ENCODE results near the gene RNLS. TPM values are rescaled to one million over a fixed set of nuclear protein-coding genes. Genes with fewer than 3 reads are reported as not detected.

Gene RNLS
- total RNA-seq, 1 donor from 2014 or later: 12.1 TPM

- H3K36me3 ChIP-seq: no peaks in the 10 kb centered on the region
- no peaks in the 10 kb centered on the region for H3K4me1 ChIP-seq
- no peak for DNase-seq (ENCODE audit: low spot score in 2 of 2)
- H3K9me3 ChIP-seq: no peaks in the 10 kb centered on the region
- no peaks in the 10 kb centered on the region for H3K27me3 ChIP-seq
- H3K27ac ChIP-seq: no peak overlapping the region
- intact Hi-C loops (cut with DNase I): no loop called here
- no peak for TF ChIP-seq CTCF (IDR thresholded peaks at IDR 0.05)
- no peak overlapping the region for H3K4me3 ChIP-seq
Observed at GRCh38 chr10:88507826-88508453, 75.2 kb downstream of the RNLS start.

GRCh38 chr10:88507404-88507803 lies 75.7 kb downstream of the RNLS start:
- Histone ChIP-seq H3K9me3 (no peaks in the 10 kb centered on the region), H3K27ac (no peak overlapping the region), H3K4me1 (no peaks in the 10 kb centered on the region), H3K27me3 (no peaks in the 10 kb centered on the region), H3K4me3 (no peak overlapping the region), H3K36me3 (no peaks in the 10 kb centered on the region)
- TF ChIP-seq CTCF (IDR thresholded peaks at IDR 0.05): no peak
- intact Hi-C loops (cut with DNase I): no loop called here
- DNase-seq (ENCODE audit: low spot score in 2 of 2): no peak

- no peaks in the 10 kb centered on the region for H3K36me3 ChIP-seq
- no peak overlapping the region for H3K4me3 ChIP-seq
- H3K9me3 ChIP-seq: no peaks in the 10 kb centered on the region
- DNase-seq (ENCODE audit: low spot score in 2 of 2): no peak
- intact Hi-C loops (cut with DNase I): no loop called here
- H3K27me3 ChIP-seq: no peaks in the 10 kb centered on the region
- no peak overlapping the region for H3K27ac ChIP-seq
- no peaks in the 10 kb centered on the region for H3K4me1 ChIP-seq
- no peak for TF ChIP-seq CTCF (IDR thresholded peaks at IDR 0.05)
Observed at GRCh38 chr10:88505680-88506215, 77.4 kb downstream of the RNLS start.

GRCh38 chr10:88505265-88505664 lies 77.9 kb downstream of the RNLS start:
- no peaks in the 10 kb centered on the region for H3K9me3 ChIP-seq
- no peak overlapping the region for H3K27ac ChIP-seq
- intact Hi-C loops (cut with DNase I): no loop called here
- no peak for DNase-seq (ENCODE audit: low spot score in 2 of 2)
- no peaks in the 10 kb centered on the region for H3K27me3 ChIP-seq
- TF ChIP-seq CTCF (IDR thresholded peaks at IDR 0.05): no peak
- H3K4me3 ChIP-seq: no peak overlapping the region
- no peaks in the 10 kb centered on the region for H3K36me3 ChIP-seq
- H3K4me1 ChIP-seq: no peaks in the 10 kb centered on the region

- H3K36me3 ChIP-seq: no peaks in the 10 kb centered on the region
- H3K27ac ChIP-seq: no peak overlapping the region
- no peak for DNase-seq (ENCODE audit: low spot score in 2 of 2)
- no peak for TF ChIP-seq CTCF (IDR thresholded peaks at IDR 0.05)
- intact Hi-C loops (cut with DNase I): no loop called here
- no peaks in the 10 kb centered on the region for H3K27me3 ChIP-seq
- H3K4me1 ChIP-seq: no peaks in the 10 kb centered on the region
- no peaks in the 10 kb centered on the region for H3K9me3 ChIP-seq
- no peak overlapping the region for H3K4me3 ChIP-seq
Observed at GRCh38 chr10:88500656-88501055, 82.5 kb downstream of the RNLS start.

Measured in ascending aorta (tissue), 2 donors.